ENCODE data around the gene PAK2.

- TF ChIP-seq, protein P1, sequence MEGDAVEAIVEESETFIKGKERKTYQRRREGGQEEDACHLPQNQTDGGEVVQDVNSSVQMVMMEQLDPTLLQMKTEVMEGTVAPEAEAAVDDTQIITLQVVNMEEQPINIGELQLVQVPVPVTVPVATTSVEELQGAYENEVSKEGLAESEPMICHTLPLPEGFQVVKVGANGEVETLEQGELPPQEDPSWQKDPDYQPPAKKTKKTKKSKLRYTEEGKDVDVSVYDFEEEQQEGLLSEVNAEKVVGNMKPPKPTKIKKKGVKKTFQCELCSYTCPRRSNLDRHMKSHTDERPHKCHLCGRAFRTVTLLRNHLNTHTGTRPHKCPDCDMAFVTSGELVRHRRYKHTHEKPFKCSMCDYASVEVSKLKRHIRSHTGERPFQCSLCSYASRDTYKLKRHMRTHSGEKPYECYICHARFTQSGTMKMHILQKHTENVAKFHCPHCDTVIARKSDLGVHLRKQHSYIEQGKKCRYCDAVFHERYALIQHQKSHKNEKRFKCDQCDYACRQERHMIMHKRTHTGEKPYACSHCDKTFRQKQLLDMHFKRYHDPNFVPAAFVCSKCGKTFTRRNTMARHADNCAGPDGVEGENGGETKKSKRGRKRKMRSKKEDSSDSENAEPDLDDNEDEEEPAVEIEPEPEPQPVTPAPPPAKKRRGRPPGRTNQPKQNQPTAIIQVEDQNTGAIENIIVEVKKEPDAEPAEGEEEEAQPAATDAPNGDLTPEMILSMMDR (IDR thresholded peaks at IDR 0.05) = no peak
- TF ChIP-seq EP300 (IDR thresholded peaks at IDR 0.05) = no peak
These were observed 56.7 kb downstream of the PAK2 start for GRCh38 chr3:196796317-196796716.
